HepG2 (cell line): ENCODE results near the gene RGS19. TPM values are rescaled to one million over a fixed set of nuclear protein-coding genes. Genes with fewer than 3 reads are reported as not detected.

Experiments used
- ASH2L ChIP-seq: fragments of 300-600, 200-600 bp; sonication (generic); IDR thresholded peaks from 2 replicates; pipeline ENCODE4 v1.7.0; 2017; ENCODE audit warnings: low read depth, mild to moderate bottlenecking, moderate library complexity, mixed read lengths, low read length; ENCODE audit not compliant: insufficient read length
- FOXM1 ChIP-seq: sonication (generic); formaldehyde crosslinking; IDR thresholded peaks from 2 replicates; pipeline ENCODE4 v1.5.0; 2020; ENCODE audit warnings: missing genetic modification reagents
- JDP2 ChIP-seq: sonication (generic); formaldehyde crosslinking; IDR thresholded peaks from 2 replicates; pipeline ENCODE4 v1.8.1; 2022; ENCODE audit warnings: missing genetic modification reagents, borderline replicate concordance
- MTA3 ChIP-seq: sonication (generic); formaldehyde crosslinking; IDR thresholded peaks from 2 replicates; pipeline ENCODE4 v1.4.0; 2020; ENCODE audit warnings: missing genetic modification reagents
- NFYB ChIP-seq: sonication (generic); formaldehyde crosslinking; IDR thresholded peaks from 2 replicates; pipeline ENCODE4 v1.4.0; 2020; ENCODE audit warnings: missing genetic modification reagents
- ZNF501 ChIP-seq: sonication (generic); formaldehyde crosslinking; IDR thresholded peaks from 2 replicates; pipeline ENCODE4 v1.5.1; 2020; ENCODE audit warnings: mild to moderate bottlenecking, moderate library complexity, missing genetic modification reagents
- ZNF75D ChIP-seq: sonication (generic); formaldehyde crosslinking; IDR thresholded peaks from 2 replicates; pipeline ENCODE4 v1.8.1; 2023; ENCODE audit warnings: missing genetic modification reagents, mild to moderate bottlenecking, borderline replicate concordance
- polyA plus RNA-seq, 8 experiments: library from polyadenylated mRNA; depleted of rRNA in 3 of 8; stranded (reverse) in 7 of 8; unstranded in 1 of 8; fragments of >200 nt; fragmentation: Illumina TruSeq in 4 of 8; extraction: Trizol in 4 of 8; gene quantifications; 2 replicates each; pipeline versions ENCODE4 v1.2.1 to v1.2.3, GENCODE V29; 2011 to 2016; ENCODE audit warnings: low read depth in 4 of 8, missing spikeins in 1 of 8, mixed read lengths in 1 of 8; ENCODE audit not compliant: insufficient read depth in 1 of 8
- total RNA-seq, 5 experiments: library from RNA; depleted of rRNA; stranded (reverse); fragments of >200 nt; fragmentation: Illumina TruSeq; extraction: Trizol; gene quantifications; 2 replicates each; pipeline ENCODE4 v1.2.3, GENCODE V29; 2016; ENCODE audit warnings: low read depth in 1 of 5
- TF ChIP-seq, protein P1 (sequence below): sonication (generic); formaldehyde crosslinking; IDR thresholded peaks from 2 replicates; pipeline ENCODE4 v1.5.1; 2020; ENCODE audit warnings: mild to moderate bottlenecking, missing genetic modification reagents, borderline replicate concordance
- TF ChIP-seq, protein P2 (sequence below): sonication (generic); formaldehyde crosslinking; IDR thresholded peaks from 2 replicates; pipeline ENCODE4 v1.5.0; 2020; ENCODE audit warnings: missing genetic modification reagents
- TF ChIP-seq, protein P3 (sequence below): IDR thresholded peaks from 2 replicates; pipeline ENCODE4 v1.6.1; 2016
- TF ChIP-seq, protein P4 (sequence below): sonication (generic); formaldehyde crosslinking; IDR thresholded peaks from 2 replicates; pipeline ENCODE4 v1.5.1; 2020; ENCODE audit warnings: mild to moderate bottlenecking, missing genetic modification reagents, moderate library complexity
- TF ChIP-seq, protein P5 (sequence below): sonication (generic); formaldehyde crosslinking; IDR thresholded peaks from 2 replicates; pipeline ENCODE4 v1.4.0; 2020; ENCODE audit warnings: mild to moderate bottlenecking, missing genetic modification reagents
- TF ChIP-seq, protein P6 (sequence below): sonication (generic); formaldehyde crosslinking; IDR thresholded peaks from 2 replicates; pipeline ENCODE4 v1.9.0; 2021; ENCODE audit warnings: missing genetic modification reagents, borderline replicate concordance
- TF ChIP-seq, protein P7 (sequence below): sonication (generic); formaldehyde crosslinking; IDR thresholded peaks from 2 replicates; pipeline ENCODE4 v1.4.0; 2020; ENCODE audit warnings: missing genetic modification reagents

The RGS19 gene
- total and polyA plus RNA-seq, 2 of the 13 experiments (the other 11 are each of a cell fraction or from before 2014, with no cell fraction given): 10.7 to 11.9 TPM

GRCh38 chr20:64069614-64070243 is 9.6 kb downstream of the RGS19 start (continued):
- TF ChIP-seq, protein P1, sequence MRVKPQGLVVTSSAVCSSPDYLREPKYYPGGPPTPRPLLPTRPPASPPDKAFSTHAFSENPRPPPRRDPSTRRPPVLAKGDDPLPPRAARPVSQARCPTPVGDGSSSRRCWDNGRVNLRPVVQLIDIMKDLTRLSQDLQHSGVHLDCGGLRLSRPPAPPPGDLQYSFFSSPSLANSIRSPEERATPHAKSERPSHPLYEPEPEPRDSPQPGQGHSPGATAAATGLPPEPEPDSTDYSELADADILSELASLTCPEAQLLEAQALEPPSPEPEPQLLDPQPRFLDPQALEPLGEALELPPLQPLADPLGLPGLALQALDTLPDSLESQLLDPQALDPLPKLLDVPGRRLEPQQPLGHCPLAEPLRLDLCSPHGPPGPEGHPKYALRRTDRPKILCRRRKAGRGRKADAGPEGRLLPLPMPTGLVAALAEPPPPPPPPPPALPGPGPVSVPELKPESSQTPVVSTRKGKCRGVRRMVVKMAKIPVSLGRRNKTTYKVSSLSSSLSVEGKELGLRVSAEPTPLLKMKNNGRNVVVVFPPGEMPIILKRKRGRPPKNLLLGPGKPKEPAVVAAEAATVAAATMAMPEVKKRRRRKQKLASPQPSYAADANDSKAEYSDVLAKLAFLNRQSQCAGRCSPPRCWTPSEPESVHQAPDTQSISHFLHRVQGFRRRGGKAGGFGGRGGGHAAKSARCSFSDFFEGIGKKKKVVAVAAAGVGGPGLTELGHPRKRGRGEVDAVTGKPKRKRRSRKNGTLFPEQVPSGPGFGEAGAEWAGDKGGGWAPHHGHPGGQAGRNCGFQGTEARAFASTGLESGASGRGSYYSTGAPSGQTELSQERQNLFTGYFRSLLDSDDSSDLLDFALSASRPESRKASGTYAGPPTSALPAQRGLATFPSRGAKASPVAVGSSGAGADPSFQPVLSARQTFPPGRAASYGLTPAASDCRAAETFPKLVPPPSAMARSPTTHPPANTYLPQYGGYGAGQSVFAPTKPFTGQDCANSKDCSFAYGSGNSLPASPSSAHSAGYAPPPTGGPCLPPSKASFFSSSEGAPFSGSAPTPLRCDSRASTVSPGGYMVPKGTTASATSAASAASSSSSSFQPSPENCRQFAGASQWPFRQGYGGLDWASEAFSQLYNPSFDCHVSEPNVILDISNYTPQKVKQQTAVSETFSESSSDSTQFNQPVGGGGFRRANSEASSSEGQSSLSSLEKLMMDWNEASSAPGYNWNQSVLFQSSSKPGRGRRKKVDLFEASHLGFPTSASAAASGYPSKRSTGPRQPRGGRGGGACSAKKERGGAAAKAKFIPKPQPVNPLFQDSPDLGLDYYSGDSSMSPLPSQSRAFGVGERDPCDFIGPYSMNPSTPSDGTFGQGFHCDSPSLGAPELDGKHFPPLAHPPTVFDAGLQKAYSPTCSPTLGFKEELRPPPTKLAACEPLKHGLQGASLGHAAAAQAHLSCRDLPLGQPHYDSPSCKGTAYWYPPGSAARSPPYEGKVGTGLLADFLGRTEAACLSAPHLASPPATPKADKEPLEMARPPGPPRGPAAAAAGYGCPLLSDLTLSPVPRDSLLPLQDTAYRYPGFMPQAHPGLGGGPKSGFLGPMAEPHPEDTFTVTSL (CRISPR knock-in tag): no peak
- TF ChIP-seq, protein P2, sequence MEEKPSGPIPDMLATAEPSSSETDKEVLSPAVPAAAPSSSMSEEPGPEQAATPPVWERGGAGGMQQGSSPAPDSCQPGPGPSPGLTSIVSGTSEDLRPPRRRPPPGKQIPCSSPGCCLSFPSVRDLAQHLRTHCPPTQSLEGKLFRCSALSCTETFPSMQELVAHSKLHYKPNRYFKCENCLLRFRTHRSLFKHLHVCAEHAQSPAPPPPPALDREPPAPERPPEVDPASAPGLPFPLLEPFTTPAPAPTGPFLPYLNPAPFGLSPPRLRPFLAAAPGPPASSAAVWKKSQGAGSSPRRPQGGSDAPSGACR (CRISPR knock-in tag): no peak
- TF ChIP-seq, protein P3, sequence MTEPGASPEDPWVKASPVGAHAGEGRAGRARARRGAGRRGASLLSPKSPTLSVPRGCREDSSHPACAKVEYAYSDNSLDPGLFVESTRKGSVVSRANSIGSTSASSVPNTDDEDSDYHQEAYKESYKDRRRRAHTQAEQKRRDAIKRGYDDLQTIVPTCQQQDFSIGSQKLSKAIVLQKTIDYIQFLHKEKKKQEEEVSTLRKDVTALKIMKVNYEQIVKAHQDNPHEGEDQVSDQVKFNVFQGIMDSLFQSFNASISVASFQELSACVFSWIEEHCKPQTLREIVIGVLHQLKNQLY (CRISPR knock-in tag): no peak
- TF ChIP-seq FOXM1 (CRISPR knock-in tag) (no peak), ZNF501 (CRISPR knock-in tag) (peak; percentile 73; the same call in 1 of the 2 replicates), JDP2 (CRISPR knock-in tag) (no peak), ASH2L (no peak), MTA3 (CRISPR knock-in tag) (no peak), ZNF75D (CRISPR knock-in tag) (no peak), NFYB (CRISPR knock-in tag) (no peak)
- TF ChIP-seq, protein P4, sequence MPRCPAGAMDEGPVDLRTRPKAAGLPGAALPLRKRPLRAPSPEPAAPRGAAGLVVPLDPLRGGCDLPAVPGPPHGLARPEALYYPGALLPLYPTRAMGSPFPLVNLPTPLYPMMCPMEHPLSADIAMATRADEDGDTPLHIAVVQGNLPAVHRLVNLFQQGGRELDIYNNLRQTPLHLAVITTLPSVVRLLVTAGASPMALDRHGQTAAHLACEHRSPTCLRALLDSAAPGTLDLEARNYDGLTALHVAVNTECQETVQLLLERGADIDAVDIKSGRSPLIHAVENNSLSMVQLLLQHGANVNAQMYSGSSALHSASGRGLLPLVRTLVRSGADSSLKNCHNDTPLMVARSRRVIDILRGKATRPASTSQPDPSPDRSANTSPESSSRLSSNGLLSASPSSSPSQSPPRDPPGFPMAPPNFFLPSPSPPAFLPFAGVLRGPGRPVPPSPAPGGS: 0 out of 2 replicates have a peak, but pooled peaks have one; percentile 40
- TF ChIP-seq, protein P5, sequence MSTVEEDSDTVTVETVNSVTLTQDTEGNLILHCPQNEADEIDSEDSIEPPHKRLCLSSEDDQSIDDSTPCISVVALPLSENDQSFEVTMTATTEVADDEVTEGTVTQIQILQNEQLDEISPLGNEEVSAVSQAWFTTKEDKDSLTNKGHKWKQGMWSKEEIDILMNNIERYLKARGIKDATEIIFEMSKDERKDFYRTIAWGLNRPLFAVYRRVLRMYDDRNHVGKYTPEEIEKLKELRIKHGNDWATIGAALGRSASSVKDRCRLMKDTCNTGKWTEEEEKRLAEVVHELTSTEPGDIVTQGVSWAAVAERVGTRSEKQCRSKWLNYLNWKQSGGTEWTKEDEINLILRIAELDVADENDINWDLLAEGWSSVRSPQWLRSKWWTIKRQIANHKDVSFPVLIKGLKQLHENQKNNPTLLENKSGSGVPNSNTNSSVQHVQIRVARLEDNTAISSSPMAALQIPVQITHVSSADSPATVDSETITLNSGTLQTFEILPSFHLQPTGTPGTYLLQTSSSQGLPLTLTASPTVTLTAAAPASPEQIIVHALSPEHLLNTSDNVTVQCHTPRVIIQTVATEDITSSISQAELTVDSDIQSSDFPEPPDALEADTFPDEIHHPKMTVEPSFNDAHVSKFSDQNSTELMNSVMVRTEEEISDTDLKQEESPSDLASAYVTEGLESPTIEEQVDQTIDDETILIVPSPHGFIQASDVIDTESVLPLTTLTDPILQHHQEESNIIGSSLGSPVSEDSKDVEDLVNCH (CRISPR knock-in tag): no peak
- TF ChIP-seq, protein P6, sequence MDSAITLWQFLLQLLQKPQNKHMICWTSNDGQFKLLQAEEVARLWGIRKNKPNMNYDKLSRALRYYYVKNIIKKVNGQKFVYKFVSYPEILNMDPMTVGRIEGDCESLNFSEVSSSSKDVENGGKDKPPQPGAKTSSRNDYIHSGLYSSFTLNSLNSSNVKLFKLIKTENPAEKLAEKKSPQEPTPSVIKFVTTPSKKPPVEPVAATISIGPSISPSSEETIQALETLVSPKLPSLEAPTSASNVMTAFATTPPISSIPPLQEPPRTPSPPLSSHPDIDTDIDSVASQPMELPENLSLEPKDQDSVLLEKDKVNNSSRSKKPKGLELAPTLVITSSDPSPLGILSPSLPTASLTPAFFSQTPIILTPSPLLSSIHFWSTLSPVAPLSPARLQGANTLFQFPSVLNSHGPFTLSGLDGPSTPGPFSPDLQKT: no peak
- TF ChIP-seq, protein P7, sequence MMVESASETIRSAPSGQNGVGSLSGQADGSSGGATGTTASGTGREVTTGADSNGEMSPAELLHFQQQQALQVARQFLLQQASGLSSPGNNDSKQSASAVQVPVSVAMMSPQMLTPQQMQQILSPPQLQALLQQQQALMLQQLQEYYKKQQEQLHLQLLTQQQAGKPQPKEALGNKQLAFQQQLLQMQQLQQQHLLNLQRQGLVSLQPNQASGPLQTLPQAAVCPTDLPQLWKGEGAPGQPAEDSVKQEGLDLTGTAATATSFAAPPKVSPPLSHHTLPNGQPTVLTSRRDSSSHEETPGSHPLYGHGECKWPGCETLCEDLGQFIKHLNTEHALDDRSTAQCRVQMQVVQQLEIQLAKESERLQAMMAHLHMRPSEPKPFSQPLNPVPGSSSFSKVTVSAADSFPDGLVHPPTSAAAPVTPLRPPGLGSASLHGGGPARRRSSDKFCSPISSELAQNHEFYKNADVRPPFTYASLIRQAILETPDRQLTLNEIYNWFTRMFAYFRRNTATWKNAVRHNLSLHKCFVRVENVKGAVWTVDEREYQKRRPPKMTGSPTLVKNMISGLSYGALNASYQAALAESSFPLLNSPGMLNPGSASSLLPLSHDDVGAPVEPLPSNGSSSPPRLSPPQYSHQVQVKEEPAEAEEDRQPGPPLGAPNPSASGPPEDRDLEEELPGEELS (CRISPR knock-in tag): no peak
